GM18873 (cell line): Measurements from ENCODE around the gene FBXO47.

Source experiments
- ATAC-seq: cut with Tn5 transposase; IDR thresholded peaks from one replicate; pipeline ENCODE4 v1.9.1; 2021; ENCODE audit warnings: mild to moderate bottlenecking, moderate library complexity, moderate number of reproducible peaks; ENCODE audit not compliant: unreplicated experiment, low FRiP score

FBXO47 gene

GRCh38 chr17:38967290-38967738 is at the start of gene FBXO47:
Gene FBXO47 (minus strand): TSS chr17:38967403. CDS start chr17:38963025, 4,378 bp downstream.
- no peak for ATAC-seq

DNA sequence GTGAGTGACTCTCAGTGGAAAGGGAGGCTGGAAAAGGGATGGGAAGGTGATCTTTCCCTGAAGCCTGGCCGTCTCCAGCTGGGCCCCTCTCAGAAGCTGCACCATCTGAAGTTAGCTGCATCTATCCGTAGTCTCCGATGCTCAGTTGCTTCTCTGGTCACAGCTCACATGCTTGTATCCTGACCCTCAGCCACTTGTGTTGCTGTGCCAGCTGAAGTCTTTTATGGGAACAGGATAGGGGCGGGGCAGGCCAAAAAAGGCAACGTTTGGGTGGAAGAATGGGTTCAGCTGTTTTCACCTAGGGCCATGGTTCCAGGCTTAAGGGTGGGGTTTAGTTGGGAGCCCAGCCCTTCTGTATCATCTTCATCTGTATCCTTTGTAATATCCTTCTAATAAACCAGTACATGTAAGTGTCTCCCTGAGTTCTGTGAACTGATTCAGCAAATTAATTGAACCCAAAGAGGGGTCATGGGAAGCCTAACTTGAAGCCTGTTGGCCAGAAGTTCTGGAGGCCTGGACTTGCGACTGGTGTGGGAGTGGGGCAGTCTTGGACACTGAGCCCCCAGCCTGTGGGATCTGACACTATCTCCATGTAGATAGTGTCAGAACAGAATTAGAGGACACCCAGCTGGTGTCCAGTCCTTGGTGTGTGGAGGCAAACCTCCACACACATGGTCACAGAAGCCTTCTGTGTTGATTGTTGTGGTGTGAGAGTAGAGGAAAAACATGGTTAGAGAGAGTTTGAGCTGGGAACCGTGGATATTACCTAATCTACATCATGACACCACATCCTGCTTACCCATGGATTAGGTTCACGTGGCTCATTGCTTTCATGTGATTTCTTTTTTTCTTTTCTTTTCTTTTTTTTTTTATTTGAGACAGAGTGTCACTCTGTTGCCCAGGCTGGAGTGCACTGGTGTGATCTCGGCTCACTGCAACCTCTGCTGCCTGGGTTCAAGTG is 49.3 kb upstream of the FBXO47 start:
- no peak for ATAC-seq

DNA sequence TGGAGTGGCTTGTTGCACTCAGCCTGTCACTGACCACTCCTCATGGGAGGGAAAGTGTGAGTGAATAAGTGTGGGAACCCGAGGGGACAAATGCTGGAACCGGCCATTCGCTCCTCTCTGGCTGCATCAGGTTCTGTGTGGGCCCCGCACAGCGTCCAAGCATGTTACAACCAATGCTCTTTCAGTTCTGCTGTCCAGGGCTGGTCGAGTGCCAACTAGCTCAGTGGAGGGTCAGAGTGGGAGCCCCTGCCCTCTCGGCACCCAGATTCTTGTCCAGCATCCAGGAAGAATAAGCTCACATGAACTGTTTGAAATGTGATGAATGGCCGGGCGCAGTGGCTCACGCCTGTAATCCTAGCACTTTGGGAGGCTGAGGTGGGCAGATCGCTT is 48.3 kb upstream of the FBXO47 start:
- ATAC-seq = no peak

GRCh38 chr17:39014795-39015545 is 47.8 kb upstream of the FBXO47 start:
- no peak for ATAC-seq

- no peak for ATAC-seq
These were observed 47.0 kb upstream of the FBXO47 start for GRCh38 chr17:39014044-39014794.

- no peak for ATAC-seq
These were observed 45.5 kb upstream of the FBXO47 start for GRCh38 chr17:39012725-39013124.

DNA sequence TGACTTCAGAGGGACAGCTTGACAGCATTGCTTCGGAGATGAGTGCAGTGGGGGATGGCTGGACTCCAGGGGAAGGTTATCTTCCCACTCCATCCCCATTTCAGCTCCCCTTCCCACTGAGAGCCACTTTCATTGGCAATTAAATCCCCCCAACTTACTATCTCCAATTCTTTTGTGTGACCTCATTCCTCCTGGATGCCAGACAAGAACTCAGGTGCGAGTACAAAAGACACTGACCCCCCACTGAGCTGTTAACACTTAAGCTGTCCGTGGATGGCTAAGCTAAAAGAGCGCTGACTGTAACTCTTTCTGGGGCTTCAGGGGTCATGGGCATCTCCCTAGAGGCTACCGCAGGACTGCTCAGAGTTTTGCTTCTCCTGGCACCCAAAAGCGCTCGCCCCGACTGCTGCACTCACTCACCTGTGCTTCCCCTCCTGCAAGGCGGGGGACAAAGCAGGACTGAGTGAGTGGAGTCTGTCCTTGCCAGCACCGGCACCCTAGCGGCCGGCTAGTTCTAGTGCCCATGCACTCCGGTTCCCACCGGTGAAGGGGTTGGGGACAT is 44.8 kb upstream of the FBXO47 start:
- ATAC-seq = no peak

- no peak for ATAC-seq
These were observed 42.4 kb upstream of the FBXO47 start for GRCh38 chr17:39009581-39010001.

DNA sequence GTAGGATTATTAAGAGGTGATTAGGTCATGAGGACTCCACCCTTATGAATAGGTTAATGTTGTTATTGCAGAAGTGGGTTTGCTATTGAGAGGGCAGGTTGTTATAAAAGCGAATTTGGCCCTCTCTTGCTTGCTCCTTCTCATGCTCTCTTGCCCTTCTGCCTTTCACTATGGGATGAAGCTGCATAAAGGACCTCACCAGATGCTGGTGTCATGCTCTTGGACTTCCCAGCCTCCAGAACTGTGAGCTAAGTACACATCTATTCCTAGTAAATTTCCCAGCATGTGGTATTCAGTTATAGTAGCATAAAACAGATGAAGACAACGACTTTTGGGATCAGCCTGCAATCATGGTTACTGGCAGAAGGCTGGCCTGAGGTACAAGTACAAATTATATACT is 41.4 kb upstream of the FBXO47 start:
- no peak for ATAC-seq

GRCh38 chr17:39002991-39003715 is 36.0 kb upstream of the FBXO47 start:
- no peak for ATAC-seq

GRCh38 chr17:39001703-39002637 is 34.8 kb upstream of the FBXO47 start:
- no peak for ATAC-seq

- ATAC-seq = no peak
These were observed 32.9 kb upstream of the FBXO47 start for GRCh38 chr17:39000021-39000601.

- no peak for ATAC-seq
These were observed 29.6 kb upstream of the FBXO47 start for GRCh38 chr17:38996660-38997337.

DNA sequence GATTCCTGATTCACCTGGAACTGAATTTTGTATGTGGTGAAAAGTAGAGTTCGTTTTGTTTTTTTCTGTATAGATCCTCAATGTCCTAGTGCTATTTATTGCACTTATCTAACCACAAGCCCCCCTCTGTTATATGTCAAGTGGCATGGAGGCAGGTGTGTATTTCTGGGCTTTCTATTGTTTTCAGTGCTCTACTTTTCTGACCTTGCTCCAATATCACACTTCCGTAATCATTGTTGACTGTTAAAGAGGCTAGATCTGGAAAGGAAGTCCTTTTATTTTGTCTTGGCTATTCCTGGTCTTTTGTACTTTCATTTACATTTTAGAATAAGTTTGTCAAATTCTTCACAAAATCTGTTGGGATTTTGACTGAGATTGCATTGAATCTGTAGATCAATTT is 26.8 kb upstream of the FBXO47 start:
- no peak for ATAC-seq

DNA sequence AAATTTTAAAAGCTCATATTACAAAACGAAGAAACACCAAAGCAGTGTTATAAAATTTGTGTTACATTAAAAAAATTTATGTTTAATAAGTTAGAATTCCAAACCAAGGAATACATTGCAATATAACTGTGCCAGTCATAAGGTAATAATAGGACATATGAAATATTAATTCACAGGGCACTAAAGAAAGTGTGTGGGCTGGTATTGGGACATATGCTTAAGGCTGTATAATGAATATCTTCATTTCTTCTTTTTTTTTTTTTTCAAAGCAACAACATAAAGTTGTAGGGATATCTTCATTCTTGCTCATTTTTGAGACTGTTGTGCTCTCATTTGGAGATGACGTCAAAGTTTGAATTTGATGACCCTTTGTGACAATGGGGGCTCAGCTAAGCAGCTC is 17.5 kb upstream of the FBXO47 start:
- ATAC-seq = no peak

- ATAC-seq = no peak
These were observed 15.9 kb upstream of the FBXO47 start for GRCh38 chr17:38982858-38983746.

- no peak for ATAC-seq
These were observed 14.4 kb upstream of the FBXO47 start for GRCh38 chr17:38981636-38982035.
